ENCODE results near the gene EPC2.

- TF ChIP-seq POLR2A (IDR thresholded peaks at IDR 0.05) = no peak
- TF ChIP-seq CTCF (IDR thresholded peaks at IDR 0.05) = no peak
These were observed 81.7 kb downstream of the EPC2 start for GRCh38 chr2:148726228-148726627.
